ENCODE results near the gene ZSCAN22.

ZSCAN22 gene

DNA sequence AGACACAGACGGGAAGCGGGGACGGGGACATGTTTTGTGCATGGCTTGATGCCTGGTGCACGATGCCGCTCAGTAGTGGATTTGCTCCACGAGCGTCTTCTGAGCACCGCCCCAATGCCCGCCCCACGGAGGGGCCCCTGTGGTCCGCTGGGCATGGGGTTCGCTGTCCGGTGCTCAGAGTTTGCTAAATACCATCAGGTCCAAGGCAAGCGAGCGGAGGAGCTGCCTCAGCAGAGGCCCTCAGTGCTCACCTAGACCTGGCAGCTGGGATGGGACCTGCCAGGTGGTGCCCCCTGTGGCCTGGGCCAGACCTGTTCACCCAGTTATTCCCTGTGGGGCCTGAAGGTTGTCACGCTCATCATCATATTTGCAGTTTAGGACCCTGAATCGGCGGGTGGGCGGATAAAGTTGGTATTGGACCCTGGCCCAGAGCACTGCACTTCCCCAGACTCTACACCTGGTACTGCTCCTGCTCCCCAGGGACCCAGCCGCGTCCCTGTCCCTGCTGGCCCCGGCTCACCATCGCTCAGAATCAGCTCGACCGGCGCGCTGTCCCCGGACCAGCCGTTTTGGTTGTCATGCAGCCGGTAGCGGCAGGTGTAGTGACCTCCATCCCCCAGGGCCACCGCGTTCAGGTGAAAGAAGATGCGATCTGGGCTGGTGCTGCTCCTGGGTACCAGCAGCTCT is 24.2 kb downstream of the ZSCAN22 start:
- no peak for FAIRE-seq
- DNase-seq (ENCODE audit: low spot score), result no peak

GRCh38 chr19:58351558-58351878 is 24.7 kb downstream of the ZSCAN22 start:
- FAIRE-seq (no peak), DNase-seq (ENCODE audit: low spot score) (no peak)

DNA sequence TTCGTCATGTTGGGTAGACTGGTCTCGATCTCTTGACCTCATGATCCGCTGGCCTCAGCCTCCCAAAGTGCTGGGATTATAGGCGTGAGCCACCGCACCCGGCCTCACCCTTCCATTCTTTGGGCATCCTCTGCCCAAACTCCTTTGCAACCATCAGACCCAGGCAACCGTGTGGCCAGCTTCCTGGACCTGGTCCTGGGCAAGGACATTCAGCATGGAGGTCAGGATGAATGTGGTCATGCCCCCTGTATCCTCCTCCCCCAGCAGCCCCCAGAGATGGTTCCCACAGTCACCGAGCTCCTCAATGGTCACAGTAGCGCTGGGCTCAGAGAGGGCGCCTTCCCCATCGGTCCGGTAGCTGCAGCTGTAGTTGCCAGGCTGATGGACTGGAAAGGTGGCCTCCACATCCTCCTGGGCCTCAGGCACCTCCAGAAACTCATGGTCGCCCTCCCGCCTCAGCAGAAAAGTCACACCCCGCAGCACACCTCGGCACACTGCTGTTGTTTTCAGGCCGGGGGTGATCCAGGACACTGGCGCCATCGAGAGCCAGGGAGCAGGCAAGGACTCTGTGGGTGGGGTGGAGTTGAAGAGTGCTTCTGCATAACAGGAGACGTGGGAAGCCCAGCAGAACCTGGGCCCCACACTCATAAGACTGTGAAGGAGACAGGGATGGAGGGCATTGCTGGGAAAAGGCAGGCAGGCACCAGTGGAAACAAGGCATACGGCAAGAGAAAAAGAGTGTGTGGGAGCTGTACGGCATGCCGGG is 25.4 kb downstream of the ZSCAN22 start:
- FAIRE-seq (no peak), DNase-seq (ENCODE audit: low spot score) (no peak)

- no peak for DNase-seq (ENCODE audit: low spot score)
- FAIRE-seq, result no peak
Measured at GRCh38 chr19:58352760-58353671, 26.2 kb downstream of the ZSCAN22 start, which contains the start of gene A1BG. A1BG (minus strand) TSS chr19:58353492; CDS start chr19:58353437, 55 bp downstream.

DNA sequence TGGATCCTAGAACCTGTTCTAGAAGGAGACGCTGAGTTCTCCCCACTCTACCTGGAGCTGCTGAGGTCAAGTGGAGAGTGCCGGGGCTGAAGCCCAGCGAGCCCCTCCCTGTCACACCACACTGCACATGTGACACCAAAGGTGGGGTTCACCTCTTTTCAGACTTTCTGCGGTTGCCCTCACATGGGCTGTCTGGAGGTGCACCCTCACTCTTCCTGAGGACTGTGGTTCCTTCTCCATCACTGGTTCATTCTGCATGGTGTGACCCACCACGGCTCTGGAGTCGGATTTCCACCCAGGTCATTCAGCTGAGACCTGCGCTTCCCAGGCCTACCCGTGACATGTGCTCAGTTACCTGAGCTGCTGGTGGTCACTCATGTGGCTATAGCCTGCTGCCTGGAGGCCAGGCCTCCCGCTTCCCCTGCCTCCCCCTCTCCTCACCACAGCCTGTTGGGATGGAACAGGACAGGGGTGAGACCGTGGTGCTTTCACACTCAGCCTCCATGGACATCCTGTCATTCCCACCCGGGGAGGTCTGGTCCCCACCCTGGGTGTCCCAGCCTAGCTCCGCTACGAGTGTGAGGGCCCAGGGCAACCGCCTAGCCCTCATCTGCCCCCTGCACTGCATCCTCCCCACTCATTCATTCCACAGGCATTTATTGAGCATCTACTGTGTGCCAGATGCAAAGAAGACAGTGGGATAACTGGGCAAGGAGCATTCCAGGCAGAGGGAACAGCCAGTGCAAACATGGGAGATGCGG is 27.1 kb downstream of the ZSCAN22 start:
- FAIRE-seq (no peak), DNase-seq (ENCODE audit: low spot score) (no peak)

DNA sequence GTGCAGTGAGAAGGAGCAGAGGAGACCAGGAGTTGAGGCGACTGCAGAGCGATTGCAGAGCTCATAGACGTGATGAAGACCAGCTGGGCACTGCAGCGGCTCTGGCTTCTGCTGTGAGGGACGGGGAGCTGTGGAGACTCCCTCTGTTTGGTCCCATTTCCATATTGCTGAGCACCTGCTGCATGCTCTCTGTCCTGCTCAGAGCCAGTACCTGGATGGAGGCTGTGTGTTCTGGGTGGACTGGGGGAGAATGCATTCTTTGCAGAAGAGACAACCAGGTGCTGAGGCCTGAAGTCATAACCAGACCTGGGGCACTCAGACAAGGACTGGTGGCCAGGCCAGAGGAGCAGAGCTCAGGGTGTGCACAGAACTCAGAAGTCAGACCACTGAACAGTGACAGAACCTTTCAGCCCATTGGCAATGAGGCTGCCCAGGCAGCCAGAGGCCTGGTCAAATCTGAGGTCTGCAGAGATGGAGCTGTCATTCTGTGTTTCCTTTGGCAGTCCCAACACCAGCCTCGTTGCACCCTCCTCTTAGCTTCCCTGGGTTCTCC is 27.8 kb downstream of the ZSCAN22 start:
- DNase-seq (ENCODE audit: low spot score) (no peak), FAIRE-seq (no peak)

DNA sequence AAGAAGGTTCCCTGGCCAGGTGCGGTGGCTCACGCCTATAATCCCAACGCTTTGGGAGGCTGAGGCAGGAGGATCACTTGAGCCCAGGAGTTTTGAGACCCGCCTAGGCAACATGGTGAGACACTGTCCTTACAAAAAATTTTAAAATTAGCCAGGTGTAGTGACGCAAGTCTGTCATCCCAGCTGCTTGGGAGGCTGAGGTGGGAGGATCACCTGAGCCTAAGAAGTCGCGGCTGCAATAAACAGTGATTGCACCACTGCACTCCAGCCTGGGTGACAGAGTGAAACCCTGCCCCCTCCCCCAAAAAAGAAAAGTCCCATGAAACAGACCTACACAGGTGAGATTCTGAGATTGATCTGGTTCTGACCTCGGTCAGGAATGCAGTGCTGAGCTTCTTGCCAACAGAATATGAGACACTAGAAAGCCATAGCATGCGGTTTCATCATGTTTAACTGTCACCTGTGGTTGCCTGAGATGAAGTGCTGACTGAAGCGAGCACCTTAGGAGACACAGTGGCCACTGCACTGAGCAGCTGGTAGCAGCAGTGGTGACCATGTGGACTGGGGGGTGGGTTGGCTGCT is 28.5 kb downstream of the ZSCAN22 start:
- DNase-seq (ENCODE audit: low spot score) (no peak), FAIRE-seq (no peak)

- DNase-seq (ENCODE audit: low spot score), result no peak
Measured at GRCh38 chr19:58355908-58356765, 29.3 kb downstream of the ZSCAN22 start.

DNA sequence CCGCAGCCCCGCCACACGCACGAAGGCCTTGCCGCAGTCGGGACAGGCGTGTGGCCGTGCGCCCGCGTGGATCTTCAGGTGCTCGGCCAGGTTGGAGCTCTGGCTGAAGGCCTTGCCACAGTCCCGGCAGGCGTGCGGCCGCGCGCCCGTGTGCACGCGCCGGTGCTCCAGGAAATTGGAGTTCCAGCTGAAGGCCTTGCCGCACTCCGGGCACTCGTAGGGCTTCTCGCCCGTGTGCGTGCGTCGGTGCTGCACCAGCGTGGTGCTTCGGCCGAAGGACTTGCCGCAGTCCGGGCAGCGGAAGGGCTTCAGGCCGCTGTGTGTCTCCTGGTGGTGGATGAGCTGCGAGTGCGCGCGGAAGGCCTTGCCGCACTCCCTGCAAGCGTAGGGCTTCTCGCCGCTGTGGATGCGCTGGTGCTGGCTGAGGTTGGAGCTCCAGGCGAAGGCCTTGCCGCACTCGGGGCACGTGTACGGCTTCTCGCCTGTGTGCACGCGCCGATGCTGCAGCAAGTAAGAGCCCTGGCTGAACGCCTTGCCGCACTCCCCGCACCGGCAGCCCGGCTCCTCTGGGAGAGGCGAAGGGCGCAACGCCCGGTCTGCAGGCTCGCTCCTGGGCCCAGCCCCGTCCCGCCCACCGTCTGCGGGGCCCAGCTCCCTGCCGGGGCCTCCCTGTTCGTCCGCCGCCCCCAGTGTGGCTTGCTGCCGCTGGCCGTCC is 30.1 kb downstream of the ZSCAN22 start:
- FAIRE-seq (no peak), DNase-seq (ENCODE audit: low spot score) (no peak)

More at GRCh38 chr19:58355908-58356765, 29.3 kb downstream of the ZSCAN22 start:
- no peak for FAIRE-seq

GRCh38 chr19:58357481-58358145 is 30.8 kb downstream of the ZSCAN22 start:
- no peak for FAIRE-seq

DNA sequence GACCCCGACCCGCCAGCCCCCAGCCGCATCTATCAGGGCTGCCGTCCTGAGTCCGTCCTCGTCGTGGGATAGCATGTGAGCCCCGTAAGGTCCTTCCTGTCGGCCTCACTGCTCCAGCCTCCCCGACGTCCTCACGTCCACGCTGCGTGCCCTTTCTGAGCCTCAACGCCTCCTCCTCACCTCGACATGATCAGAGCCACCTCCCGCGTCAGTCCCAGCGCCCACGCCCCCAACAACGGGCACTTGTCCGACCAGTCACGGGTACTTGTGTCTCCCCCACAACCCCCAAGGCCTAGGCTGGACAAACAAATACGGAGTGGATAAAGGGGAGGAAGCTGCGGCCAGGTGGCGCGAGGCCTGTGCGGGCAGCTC is 35.1 kb downstream of the ZSCAN22 start:
- DNase-seq (ENCODE audit: low spot score), result no peak
- no peak for FAIRE-seq

More at GRCh38 chr19:58357481-58358145, 30.8 kb downstream of the ZSCAN22 start:
- DNase-seq (ENCODE audit: low spot score), result no peak

GRCh38 chr19:58362272-58362994 is 35.6 kb downstream of the ZSCAN22 start, which contains the start of gene ZNF497:
ZNF497 (minus strand) TSS chr19:58362751; CDS start chr19:58357635, 5,116 bp downstream.
- peak; percentile 39 for FAIRE-seq

DNA sequence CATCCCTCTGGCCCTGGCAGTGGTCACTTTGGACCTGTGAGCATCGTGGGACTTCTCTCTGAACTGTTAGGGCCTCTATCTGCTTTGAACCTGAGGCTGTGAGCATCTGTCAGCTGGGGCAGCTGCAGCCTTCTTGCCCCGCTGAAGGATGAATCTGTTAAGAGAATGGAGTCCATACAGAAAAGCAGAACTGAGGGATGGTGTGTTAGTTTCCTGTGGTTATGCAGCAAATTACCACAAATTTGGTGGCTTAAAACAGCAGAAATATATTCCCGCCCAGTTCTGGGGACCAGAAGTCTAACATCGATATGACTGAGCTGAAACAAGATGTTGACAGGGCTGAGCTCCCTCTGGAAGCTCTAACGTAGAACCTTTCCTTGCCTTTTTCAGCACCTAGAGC is 37.4 kb downstream of the ZSCAN22 start:
- FAIRE-seq (no peak), DNase-seq (ENCODE audit: low spot score) (no peak)

More at GRCh38 chr19:58362272-58362994, 35.6 kb downstream of the ZSCAN22 start, which contains the start of gene ZNF497:
- peak; percentile 90 for DNase-seq (ENCODE audit: low spot score)

GRCh38 chr19:58366585-58367430 is 40.0 kb downstream of the ZSCAN22 start:
- no peak for DNase-seq (ENCODE audit: low spot score)
- no peak for FAIRE-seq

GRCh38 chr19:58367698-58368454 is 41.1 kb downstream of the ZSCAN22 start:
- FAIRE-seq (no peak), DNase-seq (ENCODE audit: low spot score) (no peak)

All from RCC 7860 (cell line).